ENCODE measurements around the gene NOS1AP.

GRCh38 chr1:162349635-162350330 is 280.3 kb downstream of the NOS1AP start:
- no peak for TF ChIP-seq CTCF (IDR thresholded peaks at IDR 0.05; ENCODE audit: low read length)
- no peak for TF ChIP-seq EZH2phosphoT487 (IDR thresholded peaks at IDR 0.05; ENCODE audit: low read length)
- no peak for TF ChIP-seq EZH2 (optimal IDR thresholded peaks at IDR 0.05; ENCODE audit: low read depth, low read length)
